NB4 (cell line): ENCODE results near the gene KLKB1.

Source experiments
- CTCF ChIP-seq: IDR thresholded peaks from one replicate; pipeline ENCODE4 v1.5.1; 2012; ENCODE audit warnings: low read depth, low read length
- MYC ChIP-seq: IDR thresholded peaks from 2 replicates; pipeline ENCODE4 v1.6.1; 2011; ENCODE audit warnings: low read depth, low read length
- POLR2A ChIP-seq: IDR thresholded peaks from 2 replicates; pipeline ENCODE4 v1.6.1; 2011; ENCODE audit warnings: mild to moderate bottlenecking; ENCODE audit not compliant: insufficient read length; ENCODE audit errors: extremely low read depth
- TF ChIP-seq, protein P1 (sequence below): IDR thresholded peaks from 2 replicates; pipeline ENCODE4 v1.6.1; 2011; ENCODE audit warnings: low read depth, low read length

DNA sequence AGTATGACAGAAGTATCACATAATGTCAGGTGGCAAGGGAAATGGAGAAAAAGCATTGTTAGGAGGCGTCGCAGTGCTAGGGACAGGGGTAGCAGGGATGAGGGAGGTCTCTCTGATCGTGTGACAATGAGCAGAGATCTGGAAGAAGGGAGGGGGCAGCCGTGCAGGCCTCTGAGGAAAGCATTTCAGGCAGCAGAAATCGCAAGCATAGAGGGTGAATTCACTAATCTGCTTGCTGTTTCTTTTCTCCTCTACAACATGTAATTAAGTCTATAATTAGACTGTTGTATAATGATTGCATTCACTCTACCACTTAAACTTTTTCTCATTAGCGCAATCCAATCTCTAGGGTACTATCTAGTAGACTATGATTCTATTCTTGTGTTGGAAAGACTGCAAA, 26.8 kb upstream of the KLKB1 start:
- TF ChIP-seq MYC = no peak
- no peak for TF ChIP-seq CTCF
- TF ChIP-seq POLR2A = no peak
- TF ChIP-seq, protein P1, sequence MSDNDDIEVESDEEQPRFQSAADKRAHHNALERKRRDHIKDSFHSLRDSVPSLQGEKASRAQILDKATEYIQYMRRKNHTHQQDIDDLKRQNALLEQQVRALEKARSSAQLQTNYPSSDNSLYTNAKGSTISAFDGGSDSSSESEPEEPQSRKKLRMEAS = no peak
